Heart left ventricle (tissue), 16 donors: ENCODE results near the gene RBBP5. TPM values are rescaled to one million over a fixed set of nuclear protein-coding genes. Genes with fewer than 3 reads are reported as not detected.

ENCODE experiments used
- ATAC-seq, 4 donors: fragments of 200-7000 bp; cut with Tn5 transposase; one replicate each; pipeline ENCODE4 v1.9.1; 2020 to 2022; ENCODE audit warnings: moderate library complexity in 4 of 4, mild to moderate bottlenecking in 3 of 4, moderate number of reproducible peaks in 1 of 4
- DNase-seq, 5 donors: peaks; one replicate each; pipeline ENCODE4 v3.0.0-alpha.2; 2020
- H3K27ac ChIP-seq, 12 donors: fragments of 200-600 bp; sonication (generic) in 4 of 12; one replicate each; pipeline versions ENCODE4 v1.5.0 to v1.8.0; 2016 to 2022; ENCODE audit warnings: mild to moderate bottlenecking in 2 of 12
- H3K27me3 ChIP-seq, 9 donors: fragments of 200-600 bp; sonication (generic) in 2 of 9; one replicate each; pipeline versions ENCODE4 v1.5.1 to v1.8.0; 2016 to 2022; ENCODE audit warnings: mild to moderate bottlenecking in 3 of 9
- H3K36me3 ChIP-seq, 9 donors: fragments of 200-600 bp; sonication (generic) in 2 of 9; one replicate each; pipeline versions ENCODE4 v1.5.0 to v1.8.0; 2018 to 2022; ENCODE audit warnings: mild to moderate bottlenecking in 2 of 9
- H3K4me1 ChIP-seq, 12 donors: fragments of 200-600 bp; sonication (generic) in 4 of 12; one replicate each; pipeline versions ENCODE4 v1.5.0 to v1.8.0; 2016 to 2022; ENCODE audit warnings: mild to moderate bottlenecking in 3 of 12
- H3K4me3 ChIP-seq, 12 donors: fragments of 200-600 bp; sonication (generic) in 4 of 12; one replicate each; pipeline versions ENCODE4 v1.5.0 to v1.8.0; 2017 to 2022; ENCODE audit warnings: mild to moderate bottlenecking in 9 of 12, moderate library complexity in 4 of 12
- H3K9me3 ChIP-seq, 12 donors: fragments of 200-600 bp; sonication (generic) in 4 of 12; one replicate each; pipeline versions ENCODE4 v1.5.0 to v1.8.0; 2016 to 2022; ENCODE audit warnings: mild to moderate bottlenecking in 1 of 12
- CTCF ChIP-seq, 12 donors: fragments of 200-600 bp; sonication (generic) in 4 of 12; IDR thresholded peaks; one replicate each; pipeline versions ENCODE4 v1.5.0 to v1.8.0; 2018 to 2022; ENCODE audit warnings: antibody characterized with exemption in 12 of 12, mild to moderate bottlenecking in 5 of 12
- POLR2A ChIP-seq, 2 donors: fragments of 450-650 bp; IDR thresholded peaks; one replicate each; pipeline ENCODE4 v1.6.1; 2017; ENCODE audit warnings: antibody characterized with exemption in 2 of 2, mild to moderate bottlenecking in 2 of 2, moderate library complexity in 2 of 2
- WGBS, 4 donors: extraction: QIAGEN DNeasy Blood & Tissue Kit in 2 of 4; methylation state at CpG; one replicate each; pipeline versions ENCODE4 v1.1.5 to v1.1.7; 2013 to 2018; 5-methylcytosine and 5-hydroxymethylcytosine counted together
- intact Hi-C, 10 donors: fragments of 100-400 bp; cut with DNase I; formaldehyde crosslinking; loops; one replicate each; pipeline versions ENCODE4 v1.11.1 to v1.14.2; 2022
- polyA plus RNA-seq, 2 donors: library from polyadenylated mRNA; stranded (reverse); fragments of 200-250 nt; gene quantifications; one replicate each; pipeline ENCODE4 v1.2.3, GENCODE V29; 2013
- total RNA-seq, 9 donors: library from RNA; depleted of rRNA in 2 of 9; stranded (reverse); fragments of >200 nt in 2 of 9; fragmentation: NEBNext Ultra II Directional in 3 of 9; extraction: Animal tissue kit (Norgen Biotek cat#: 25700) in 3 of 9; gene quantifications; one replicate each; pipeline versions ENCODE4 v1.1.0 to v1.2.4, GENCODE V29; 2016 to 2023
- donor health status: ischemic (EF 13 %, LVEDD 7.1; RV severe dilation, severe dysfunction).
- donor health status: healthy with polysubstance abuse.
- donor health status: DM: no; HTN: yes; CAD: no.
- donor health status: DM: no; HTN: no; CAD: no.
- donor health status: ischemic (EF 25% LVEDD 6.9; RV normal size, moderate dysfunction).
- donor health status: ischemic (EF 25% LVEDD 5.7; RV mildly dilated, moderate dysfunction).
- donor health status: healthy.
- donor health status: DM: yes; HTN: yes; CAD: no.
- donor health status: ischemic (EF 35%, LVEDD 5.7; RV mildly dilated, moderate dysfunction).
- donor health status: nonischemic (EF 11% LVEDD 7.7; RV severe dilation, severe dysfunction).
- donor health status: DM: yes; HTN: yes; CAD: no.
- donor health status: PGD.
- donor health status: ischemic (EF 29% LVEDD 5.4; RV normal size, mild dysfunction).
- donor health status: nonischemic (EF 23%, LVEDD 6.1; RV moderate dilation, normal function).

RBBP5 gene
- total and polyA plus RNA-seq, 11 donors = 3.8 to 12.1 (median 9.5) TPM

- Histone ChIP-seq H3K9me3 (no peaks in the 10 kb centered on the region), H3K36me3 (no peaks in the 10 kb centered on the region), H3K4me1 (no peaks in the 10 kb centered on the region), H3K27me3 (no peaks in the 10 kb centered on the region), H3K27ac (no peak overlapping the region), H3K4me3 (no peak overlapping the region)
- ATAC-seq (no peak), DNase-seq (no peak)
- intact Hi-C loops = loop anchor here in 1 of 10 donors (10.0 kb wide), 1 partner anchor 95 kb away; the partner anchor contains the start of gene TMCC2
- TF ChIP-seq CTCF (IDR thresholded peaks at IDR 0.05) (no peak), POLR2A (IDR thresholded peaks at IDR 0.05) (no peak)
- 65 to 77% (median 75%) methylated on average over 4 of the region's 4 CpGs for WGBS, 4 donors
Observed at GRCh38 chr1:205129447-205130029, 7.8 kb upstream of the RBBP5 start.

GRCh38 chr1:205128050-205128449 lies 6.3 kb upstream of the RBBP5 start:
- Histone ChIP-seq H3K27ac (no peak overlapping the region), H3K4me1 (peaks cover 0 to 2% (median under 1%) of the 10 kb centered on the region in 12 donors), H3K27me3 (no peaks in the 10 kb centered on the region), H3K9me3 (no peaks in the 10 kb centered on the region), H3K36me3 (no peaks in the 10 kb centered on the region), H3K4me3 (no peak overlapping the region)
- ATAC-seq (no peak), DNase-seq (no peak)
- no peak for TF ChIP-seq POLR2A (IDR thresholded peaks at IDR 0.05)
- TF ChIP-seq CTCF (IDR thresholded peaks at IDR 0.05) = no peak
- WGBS, 4 donors = 86 to 97% (median 94%) methylated on average over 2 of the region's 2 CpGs
- intact Hi-C loops = loop anchor here in 1 of 10 donors (10.0 kb wide), 1 partner anchor 97 kb away; the partner anchor contains the start of gene TMCC2

GRCh38 chr1:205127646-205128045 lies 5.9 kb upstream of the RBBP5 start:
- H3K27me3 ChIP-seq = no peaks in the 10 kb centered on the region
- ATAC-seq (no peak), DNase-seq (no peak)
- no peaks in the 10 kb centered on the region for H3K36me3 ChIP-seq
- intact Hi-C loops = loop anchor here in 1 of 10 donors (10.0 kb wide), 1 partner anchor 97 kb away; the partner anchor contains the start of gene TMCC2
- peaks cover 0 to 6% (median 4%) of the 10 kb centered on the region in 12 donors for H3K4me1 ChIP-seq
- no peak overlapping the region for H3K4me3 ChIP-seq
- 80 to 92% (median 87%) methylated on average over 3 of the region's 3 CpGs for WGBS, 4 donors
- TF ChIP-seq POLR2A (IDR thresholded peaks at IDR 0.05) = no peak
- TF ChIP-seq CTCF (IDR thresholded peaks at IDR 0.05) = no peak
- no peaks in the 10 kb centered on the region for H3K9me3 ChIP-seq
- no peak overlapping the region for H3K27ac ChIP-seq

GRCh38 chr1:205124726-205125125 lies 2.9 kb upstream of the RBBP5 start:
- intact Hi-C loops = loop anchor here in 5 of 10 donors (5.0 to 10.0 kb wide), 2 partner anchors 100 to 133 kb away; partner anchors contain the start of gene TMCC2 (in 1 of the 5)

More at GRCh38 chr1:205124726-205125125, 2.9 kb upstream of the RBBP5 start:
- no peaks in the 10 kb centered on the region for H3K9me3 ChIP-seq
- ATAC-seq (no peak), DNase-seq (no peak)
- H3K4me3 ChIP-seq = no peak overlapping the region
- peaks cover 7 to 24% (median 21%) of the 10 kb centered on the region in 12 donors for H3K4me1 ChIP-seq
- no peaks in the 10 kb centered on the region for H3K27me3 ChIP-seq
- TF ChIP-seq POLR2A (IDR thresholded peaks at IDR 0.05) = no peak
- no peaks in the 10 kb centered on the region for H3K36me3 ChIP-seq
- 82 to 87% (median 85%) methylated on average over 7 of the region's 7 CpGs for WGBS, 4 donors
- H3K27ac ChIP-seq = no peak overlapping the region
